Gastroesophageal sphincter (tissue), 3 donors: Measurements from ENCODE around the gene CD36.

Experiments used
- POLR2A ChIP-seq, 2 donors: fragments of 450-650 bp; IDR thresholded peaks; one replicate each; pipeline ENCODE4 v1.6.1; 2017; ENCODE audit warnings: antibody characterized with exemption in 2 of 2, mild to moderate bottlenecking in 2 of 2, moderate library complexity in 1 of 2
- POLR2AphosphoS5 ChIP-seq: sonication (generic); formaldehyde crosslinking; IDR thresholded peaks from one replicate; pipeline ENCODE4 v1.6.1; 2017; ENCODE audit warnings: antibody characterized with exemption
- TF ChIP-seq, protein P1 (sequence below), 4 experiments: fragments of 200-600 bp in 2 of 4; fragments of 450-650 bp in 2 of 4; sonication (generic) in 1 of 4; IDR thresholded peaks; one replicate each; pipeline ENCODE4 v1.5.1; 2017 to 2019; ENCODE audit warnings: antibody characterized with exemption in 4 of 4, mild to moderate bottlenecking in 2 of 4, moderate library complexity in 2 of 4

DNA sequence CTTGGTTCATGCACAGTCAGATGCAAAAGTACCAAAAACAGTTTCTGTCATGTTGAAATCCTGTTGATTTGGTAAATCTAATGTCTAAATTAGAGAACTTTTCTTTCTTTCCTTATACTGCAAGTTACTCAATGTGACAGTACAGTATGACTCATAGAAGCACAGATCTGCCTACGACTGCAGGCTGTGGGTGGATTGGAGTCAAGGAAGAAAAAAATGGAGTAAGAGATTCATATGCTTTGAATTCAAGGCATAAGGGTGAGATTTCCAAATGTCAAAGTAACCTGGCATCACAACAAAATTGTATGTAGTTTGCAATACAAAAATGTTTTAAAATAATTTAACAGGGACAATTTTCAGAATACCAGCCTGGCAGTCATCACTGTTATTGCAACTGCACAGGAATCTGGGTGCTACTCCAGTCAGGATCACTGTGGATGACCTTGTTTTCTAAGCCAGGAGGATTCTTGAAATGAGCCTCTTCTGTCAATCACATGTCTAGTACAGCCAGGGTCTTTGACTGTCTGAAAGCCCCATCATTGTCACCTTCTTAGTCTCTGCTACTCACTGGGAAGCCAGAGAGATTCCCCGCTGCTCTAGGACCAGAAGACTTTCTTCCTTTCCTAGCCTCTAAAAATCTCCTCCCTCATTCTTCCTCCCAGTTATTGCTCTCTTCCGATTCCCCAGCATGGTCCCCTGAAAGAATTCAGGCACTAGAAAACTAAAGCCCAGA, 83.6 kb downstream of the CD36 start:
- TF ChIP-seq POLR2AphosphoS5 (peak; percentile 57), POLR2A (IDR thresholded peaks at IDR 0.05) (no peak)
- TF ChIP-seq, protein P1, sequence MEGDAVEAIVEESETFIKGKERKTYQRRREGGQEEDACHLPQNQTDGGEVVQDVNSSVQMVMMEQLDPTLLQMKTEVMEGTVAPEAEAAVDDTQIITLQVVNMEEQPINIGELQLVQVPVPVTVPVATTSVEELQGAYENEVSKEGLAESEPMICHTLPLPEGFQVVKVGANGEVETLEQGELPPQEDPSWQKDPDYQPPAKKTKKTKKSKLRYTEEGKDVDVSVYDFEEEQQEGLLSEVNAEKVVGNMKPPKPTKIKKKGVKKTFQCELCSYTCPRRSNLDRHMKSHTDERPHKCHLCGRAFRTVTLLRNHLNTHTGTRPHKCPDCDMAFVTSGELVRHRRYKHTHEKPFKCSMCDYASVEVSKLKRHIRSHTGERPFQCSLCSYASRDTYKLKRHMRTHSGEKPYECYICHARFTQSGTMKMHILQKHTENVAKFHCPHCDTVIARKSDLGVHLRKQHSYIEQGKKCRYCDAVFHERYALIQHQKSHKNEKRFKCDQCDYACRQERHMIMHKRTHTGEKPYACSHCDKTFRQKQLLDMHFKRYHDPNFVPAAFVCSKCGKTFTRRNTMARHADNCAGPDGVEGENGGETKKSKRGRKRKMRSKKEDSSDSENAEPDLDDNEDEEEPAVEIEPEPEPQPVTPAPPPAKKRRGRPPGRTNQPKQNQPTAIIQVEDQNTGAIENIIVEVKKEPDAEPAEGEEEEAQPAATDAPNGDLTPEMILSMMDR (IDR thresholded peaks at IDR 0.05): no peak
